CD14-positive monocyte (primary cell): Measurements from ENCODE around the gene NLRP10. TPM values are rescaled to one million over a fixed set of nuclear protein-coding genes. Genes with fewer than 3 reads are reported as not detected.

Source experiments
- DNase-seq, 3 donors: peaks; one replicate each; pipeline ENCODE4 v3.0.0-alpha.2; 2011 to 2022
- H2AFZ ChIP-seq: 2 replicates; pipeline ENCODE4 v1.6.0; 2012; ENCODE audit warnings: mild to moderate bottlenecking, low read depth, low read length, inconsistent platforms; ENCODE audit not compliant: insufficient read depth, poor library complexity, severe bottlenecking
- H3K27ac ChIP-seq, 2 donors: 1 replicate in 1 of 2; 2 replicates in 1 of 2; pipeline ENCODE4 v1.5.1; 2012 to 2013; ENCODE audit warnings: low read length in 2 of 2, control low read depth in 1 of 2, inconsistent platforms in 1 of 2, low read depth in 1 of 2, mild to moderate bottlenecking in 1 of 2
- H3K27me3 ChIP-seq, 2 donors: one replicate each; pipeline versions ENCODE4 v1.6.0 to v1.6.1; 2011 to 2013; ENCODE audit warnings: low read length in 2 of 2; ENCODE audit not compliant: control insufficient read depth in 2 of 2, insufficient read depth in 2 of 2
- H3K36me3 ChIP-seq, 2 donors: replicated peaks in 1 of 2; 1 replicate in 1 of 2; 2 replicates in 1 of 2; pipeline versions ENCODE4 v1.5.1 to v1.6.1; 2012 to 2013; ENCODE audit warnings: low read length in 2 of 2, control low read depth in 1 of 2, inconsistent platforms in 1 of 2, mild to moderate bottlenecking in 1 of 2; ENCODE audit not compliant: insufficient read depth in 2 of 2, control insufficient read depth in 1 of 2
- H3K4me1 ChIP-seq, 2 donors: 1 replicate in 1 of 2; 2 replicates in 1 of 2; pipeline versions ENCODE4 v1.5.1 to v1.6.1; 2012 to 2013; ENCODE audit warnings: low read length in 2 of 2, control low read depth in 1 of 2, inconsistent platforms in 1 of 2, mild to moderate bottlenecking in 1 of 2, moderate library complexity in 1 of 2; ENCODE audit not compliant: insufficient read depth in 2 of 2, control insufficient read depth in 1 of 2
- H3K4me2 ChIP-seq: replicated peaks from 2 replicates; pipeline ENCODE3; 2012; ENCODE audit warnings: low read length, moderate library complexity, mild to moderate bottlenecking; ENCODE audit not compliant: poor library complexity, severe bottlenecking; ENCODE audit errors: extremely low read depth
- H3K4me3 ChIP-seq, 3 experiments: fragments of 200-600 bp in 1 of 3; sonication (generic) in 1 of 3; replicated peaks in 1 of 3; 1 replicate in 2 of 3; 2 replicates in 1 of 3; pipeline ENCODE4 v1.5.1; 2011 to 2013; ENCODE audit warnings: low read length in 3 of 3, mild to moderate bottlenecking in 3 of 3, control low read depth in 2 of 3, low read depth in 2 of 3, inconsistent platforms in 1 of 3, moderate library complexity in 1 of 3
- H3K79me2 ChIP-seq: 2 replicates; pipeline ENCODE4 v1.6.0; 2012; ENCODE audit warnings: mild to moderate bottlenecking, control low read depth, inconsistent platforms, low read length, moderate library complexity; ENCODE audit not compliant: insufficient read depth
- H3K9ac ChIP-seq: 2 replicates; pipeline ENCODE4 v1.6.0; 2017; ENCODE audit warnings: low read length, mild to moderate bottlenecking; ENCODE audit not compliant: insufficient read depth, poor library complexity, severe bottlenecking
- H3K9me3 ChIP-seq, 2 donors: replicated peaks in 1 of 2; 1 replicate in 1 of 2; 2 replicates in 1 of 2; pipeline versions ENCODE4 v1.5.1 to v1.6.1; 2012 to 2013; ENCODE audit warnings: low read length in 2 of 2, control low read depth in 1 of 2; ENCODE audit not compliant: control insufficient read depth in 1 of 2, insufficient read depth in 1 of 2
- H4K20me1 ChIP-seq: 2 replicates; pipeline ENCODE4 v1.6.0; 2012; ENCODE audit warnings: mild to moderate bottlenecking, low read length, control low read depth, moderate library complexity; ENCODE audit not compliant: insufficient read depth
- H3K27ac Mint-ChIP-seq, 7 donors: one replicate each; pipeline ENCODE4 v1.8.0; 2020; ENCODE audit warnings: mild to moderate bottlenecking in 7 of 7, mixed read lengths in 7 of 7, moderate library complexity in 6 of 7, inconsistent platforms in 2 of 7
- H3K27me3 Mint-ChIP-seq, 3 donors: one replicate each; pipeline ENCODE4 v1.8.0; 2021 to 2022; ENCODE audit warnings: low read depth in 3 of 3, mild to moderate bottlenecking in 3 of 3, mixed read lengths in 3 of 3, moderate library complexity in 3 of 3, inconsistent platforms in 1 of 3
- H3K36me3 Mint-ChIP-seq, 2 donors: one replicate each; pipeline ENCODE4 v1.8.0; 2020; ENCODE audit warnings: mixed read lengths in 2 of 2, inconsistent platforms in 1 of 2, mild to moderate bottlenecking in 1 of 2
- H3K4me1 Mint-ChIP-seq: one replicate; pipeline ENCODE4 v1.8.0; 2020; ENCODE audit warnings: mild to moderate bottlenecking, mixed read lengths
- H3K4me3 Mint-ChIP-seq, 2 donors: one replicate each; pipeline ENCODE4 v1.8.0; 2020; ENCODE audit warnings: mild to moderate bottlenecking in 2 of 2, mixed read lengths in 2 of 2, moderate library complexity in 1 of 2
- H3K9me3 Mint-ChIP-seq, 7 donors: one replicate each; pipeline ENCODE4 v1.8.0; 2020 to 2022; ENCODE audit warnings: mixed read lengths in 7 of 7, mild to moderate bottlenecking in 6 of 7, moderate library complexity in 6 of 7, inconsistent platforms in 2 of 7
- CTCF ChIP-seq: fragments of 200-600 bp; IDR thresholded peaks from one replicate; pipeline ENCODE4 v1.8.0; 2022; ENCODE audit warnings: antibody characterized with exemption, mild to moderate bottlenecking
- WGBS: methylation state at CpG from one replicate; pipeline ENCODE4 v1.1.5; 2013; ENCODE audit warnings: missing lambda C conversion rate; ENCODE audit not compliant: insufficient coverage; 5-methylcytosine and 5-hydroxymethylcytosine counted together
- intact Hi-C, 2 donors: fragments of 100-400 bp; cut with micrococcal nuclease; formaldehyde crosslinking; loops; one replicate each; pipeline versions ENCODE4 v1.15.0 to v1.15.1; 2023
- polyA plus RNA-seq, 3 donors: library from polyadenylated mRNA; depleted of rRNA in 1 of 3; unstranded in 2 of 3; stranded (reverse) in 1 of 3; fragments of 300-500 nt in 2 of 3; fragments of >200 nt in 1 of 3; fragmentation: Illumina TruSeq in 2 of 3; gene quantifications; 1 replicate in 2 of 3; 2 replicates in 1 of 3; pipeline ENCODE4 v1.2.3, GENCODE V29; 2012 to 2021

The NLRP10 gene
- polyA plus RNA-seq, 3 donors = not detected

- no peak overlapping the region for H3K4me2 ChIP-seq
- no peak for TF ChIP-seq CTCF
- Mint-ChIP-seq H3K4me3 (no peak overlapping the region), H3K27me3 (peaks cover 0 to 10% (median 4%) of the 10 kb centered on the region in 3 donors), H3K36me3 (no peaks in the 10 kb centered on the region), H3K27ac (no peak overlapping the region), H3K4me1 (peaks cover 8% of the 10 kb centered on the region), H3K9me3 (peaks cover 0 to 2% (median 0%) of the 10 kb centered on the region in 7 donors)
- H3K36me3 ChIP-seq = no peaks in the 10 kb centered on the region
- H3K79me2 ChIP-seq = peaks cover 5% of the 10 kb centered on the region
- H4K20me1 ChIP-seq = no peaks in the 10 kb centered on the region
- no peak for DNase-seq
- no peak overlapping the region for H3K9ac ChIP-seq
- no peak overlapping the region for H2AFZ ChIP-seq
- H3K27me3 ChIP-seq = no peaks in the 10 kb centered on the region
- no peak overlapping the region for H3K27ac ChIP-seq
- no peaks in the 10 kb centered on the region for H3K9me3 ChIP-seq
- WGBS = no CpG with 5 or more reads among the region's 1 CpG
- intact Hi-C loops = loop anchor here (10.0 kb wide), 3 partner anchors 388 to 1508 kb away; partner anchors contain the start of genes RPL27A (in 1 of the 2), TRIM3 (in 1 of the 2) and TRIM66 (in 1 of the 2)
- peaks cover 10% of the 10 kb centered on the region in 2 donors for H3K4me1 ChIP-seq
- no peak overlapping the region for H3K4me3 ChIP-seq
These were observed 17.4 kb upstream of the NLRP10 start for GRCh38 chr11:7982582-7983119.

DNA sequence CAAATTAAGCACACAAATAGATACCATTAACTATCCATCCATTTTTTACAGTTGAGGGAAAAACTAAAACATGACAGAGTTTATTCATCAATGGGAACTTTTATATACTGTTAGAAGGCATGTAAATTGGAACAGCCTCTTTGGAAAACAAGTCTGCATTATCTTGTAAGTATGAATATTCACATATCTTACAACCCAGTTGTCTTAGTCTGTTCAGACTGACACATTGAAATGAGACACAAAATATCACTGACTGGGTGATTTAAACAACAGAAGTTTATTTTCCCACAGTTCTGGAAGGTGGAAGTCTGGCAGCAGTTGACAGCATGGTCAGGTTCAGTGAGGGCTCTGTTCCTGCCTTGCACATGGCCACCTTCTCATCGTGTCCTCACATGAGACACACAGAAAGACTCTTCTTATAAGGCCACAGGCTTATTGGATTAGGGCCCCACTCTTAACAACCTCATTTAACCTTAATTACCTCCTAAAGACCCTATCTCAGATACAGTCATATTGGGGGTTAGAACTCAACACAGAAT, 16.4 kb upstream of the NLRP10 start:
- no peak for TF ChIP-seq CTCF
- Histone ChIP-seq H3K4me2 (no peak overlapping the region), H3K4me3 (no peak overlapping the region), H3K27ac (no peak overlapping the region), H3K4me1 (peaks cover 6 to 7% of the 10 kb centered on the region in 2 donors), H3K79me2 (no peaks in the 10 kb centered on the region), H3K9me3 (no peaks in the 10 kb centered on the region), H3K36me3 (no peaks in the 10 kb centered on the region), H3K9ac (no peak overlapping the region), H3K27me3 (no peaks in the 10 kb centered on the region), H2AFZ (no peak overlapping the region), H4K20me1 (no peaks in the 10 kb centered on the region)
- H3K9me3 Mint-ChIP-seq = peaks cover 0 to 2% (median 0%) of the 10 kb centered on the region in 7 donors
- no peaks in the 10 kb centered on the region for H3K36me3 Mint-ChIP-seq
- H3K27me3 Mint-ChIP-seq = peaks cover 1 to 10% (median 4%) of the 10 kb centered on the region in 3 donors
- DNase-seq = no peak
- no peak overlapping the region for H3K27ac Mint-ChIP-seq
- no peak overlapping the region for H3K4me3 Mint-ChIP-seq
- no CpG with 5 or more reads among the region's 1 CpG for WGBS
- intact Hi-C loops = loop anchor here (10.0 kb wide), 3 partner anchors 387 to 1507 kb away; partner anchors contain the start of genes RPL27A (in 1 of the 2), TRIM3 (in 1 of the 2) and TRIM66 (in 1 of the 2)
- peaks cover 4% of the 10 kb centered on the region for H3K4me1 Mint-ChIP-seq
